Panc1 (cell line): ENCODE results near the gene PSMA3. TPM values are rescaled to one million over a fixed set of nuclear protein-coding genes. Genes with fewer than 3 reads are reported as not detected.

Experiments
- ATAC-seq: fragments of 200-7000 bp; cut with Tn5 transposase; 2 replicates; pipeline ENCODE4 v1.9.1; 2020; ENCODE audit warnings: mild to moderate bottlenecking, moderate library complexity
- BruUV-seq: library from RNA; stranded (reverse); fragments of 400-500 nt; replicated peaks from 2 replicates; lab custom pipeline; 2021; lab: Mats Ljungman, UMichigan
- CTCF ChIA-PET: fragments of 300-600 bp; sonication (Branson Sonifier 250); formaldehyde crosslinking; loops from one replicate; lab custom pipeline; 2022; ENCODE audit warnings: antibody characterized with exemption; lab: Charles Lee
- POLR2A ChIA-PET: fragments of 300-600 bp; sonication (Branson Sonifier 250); formaldehyde crosslinking; loops from one replicate; lab custom pipeline; 2022; ENCODE audit warnings: antibody characterized with exemption; lab: Charles Lee
- DNase-seq: peaks from one replicate; pipeline ENCODE4 v3.0.0-alpha.2; 2010; ENCODE audit warnings: low read depth, low spot score
- H3K27ac ChIP-seq: 2 replicates; pipeline ENCODE4 v1.5.1; 2011; ENCODE audit warnings: mild to moderate bottlenecking, low read length, inconsistent platforms
- H3K27me3 ChIP-seq: fragments of 200-500 bp; sonication (Bioruptor generic); 2 replicates; pipeline ENCODE4 v1.6.0; 2014; ENCODE audit warnings: low read length, inconsistent platforms; ENCODE audit not compliant: control insufficient read depth, insufficient read depth
- H3K36me3 ChIP-seq: fragments of 200-500 bp; sonication (Bioruptor generic); 2 replicates; pipeline ENCODE4 v1.5.1; 2014; ENCODE audit warnings: inconsistent platforms, mild to moderate bottlenecking, low read length, moderate library complexity; ENCODE audit not compliant: control insufficient read depth, insufficient read depth
- H3K4me1 ChIP-seq: 2 replicates; pipeline ENCODE4 v1.5.1; 2011; ENCODE audit warnings: inconsistent platforms, mild to moderate bottlenecking, low read length, moderate library complexity; ENCODE audit not compliant: control insufficient read depth, insufficient read depth
- H3K4me3 ChIP-seq, 2 experiments: 2 replicates each; pipeline ENCODE4 v1.5.1; 2011 to 2012; ENCODE audit warnings: low read depth in 2 of 2, low read length in 2 of 2, mild to moderate bottlenecking in 2 of 2, inconsistent platforms in 1 of 2, moderate library complexity in 1 of 2
- H3K9me3 ChIP-seq: fragments of 200-500 bp; sonication (Bioruptor generic); 2 replicates; pipeline ENCODE4 v1.5.1; 2014; ENCODE audit warnings: low read depth, mild to moderate bottlenecking, inconsistent platforms, low read length, moderate library complexity; ENCODE audit not compliant: control insufficient read depth, insufficient read depth
- CTCF ChIP-seq: fragments of 450-650 bp; IDR thresholded peaks from 2 replicates; pipeline ENCODE4 v1.5.1; 2017; ENCODE audit warnings: mild to moderate bottlenecking
- POLR2AphosphoS5 ChIP-seq: IDR thresholded peaks from 2 replicates; pipeline ENCODE4 v1.6.1; 2012; ENCODE audit warnings: mild to moderate bottlenecking, low read depth, low read length, moderate library complexity
- REST ChIP-seq, 2 experiments: IDR thresholded peaks; 2 replicates each; pipeline ENCODE4 v1.6.1; 2011 to 2012; ENCODE audit warnings: low read depth in 2 of 2, control low read depth in 1 of 2, low read length in 1 of 2, mild to moderate bottlenecking in 1 of 2, moderate library complexity in 1 of 2; ENCODE audit not compliant: insufficient read depth in 1 of 2
- SIN3A ChIP-seq: IDR thresholded peaks from 2 replicates; pipeline ENCODE4 v1.6.1; 2012; ENCODE audit warnings: low read depth, mild to moderate bottlenecking, low read length, moderate library complexity, borderline replicate concordance; ENCODE audit not compliant: insufficient read depth
- TCF7L2 ChIP-seq: IDR thresholded peaks from 2 replicates; pipeline ENCODE4 v1.6.1; 2011; ENCODE audit warnings: mild to moderate bottlenecking, low read depth, low read length, inconsistent platforms
- in situ Hi-C: cut with HindIII; loops from 2 replicates; pipeline ENCODE4 v1.10.0; 2016; ENCODE audit warnings: low sequenced_read_pairs, low pct_unique_long_range_greater_than_20kb
- intact Hi-C: fragments of 100-400 bp; cut with micrococcal nuclease; formaldehyde crosslinking; loops from one replicate; pipeline ENCODE4 v1.10.0; 2022; ENCODE audit not compliant: unreplicated experiment
- total RNA-seq: library from RNA; stranded (reverse); gene quantifications from one replicate; pipeline ENCODE4 v1.2.1, GENCODE V29; 2021; ENCODE audit not compliant: unreplicated experiment

Gene PSMA3
- total RNA-seq, 1 experiment from 2014 or later, result 159 TPM

GRCh38 chr14:58307597-58308316 lies 63.1 kb downstream of the PSMA3 start:
- DNase-seq (no peak), ATAC-seq (no peak)
- H3K9me3 ChIP-seq, result no peaks in the 10 kb centered on the region
- H3K4me3 ChIP-seq, result no peak overlapping the region
- in situ Hi-C loops (no loop called here), intact Hi-C loops (no loop called here)
- no TSS peak for BruUV-seq
- CTCF ChIA-PET, result no interaction called here
- no peak overlapping the region for H3K27ac ChIP-seq
- TF ChIP-seq SIN3A (no peak), TCF7L2 (no peak), POLR2AphosphoS5 (no peak), REST (IDR thresholded peaks at IDR 0.05; ENCODE audit: insufficient read depth in 1 of 2, low read depth in 2 of 2, low read length in 1 of 2) (no peak), CTCF (no peak)
- no peaks in the 10 kb centered on the region for H3K27me3 ChIP-seq
- POLR2A ChIA-PET, result no interaction called here
- H3K36me3 ChIP-seq, result peaks cover 6% of the 10 kb centered on the region; the same call in 1 of the 2 replicates
- no peaks in the 10 kb centered on the region for H3K4me1 ChIP-seq

GRCh38 chr14:58309086-58309485 lies 64.4 kb downstream of the PSMA3 start:
- in situ Hi-C loops (no loop called here), intact Hi-C loops (no loop called here)
- no peak for ATAC-seq
- no peak overlapping the region for H3K4me3 ChIP-seq
- H3K4me1 ChIP-seq, result no peaks in the 10 kb centered on the region
- peaks cover 4% of the 10 kb centered on the region; the same call in 1 of the 2 replicates for H3K36me3 ChIP-seq
- no peak for DNase-seq
- TF ChIP-seq TCF7L2, result no peak
- no peak for TF ChIP-seq POLR2AphosphoS5
- TF ChIP-seq REST (IDR thresholded peaks at IDR 0.05; ENCODE audit: insufficient read depth in 1 of 2, low read depth in 2 of 2, low read length in 1 of 2), result no peak
- no peak for TF ChIP-seq SIN3A
- TF ChIP-seq CTCF, result no peak
- no peak overlapping the region for H3K27ac ChIP-seq
- H3K27me3 ChIP-seq, result no peaks in the 10 kb centered on the region
- BruUV-seq, result no TSS peak
- no peaks in the 10 kb centered on the region for H3K9me3 ChIP-seq
- CTCF ChIA-PET, result no interaction called here
- POLR2A ChIA-PET, result no interaction called here
